PFSK-1 (cell line): ENCODE results near the gene CRKL. TPM values are rescaled to one million over a fixed set of nuclear protein-coding genes. Genes with fewer than 3 reads are reported as not detected.

ENCODE experiments used
- FOXP2 ChIP-seq: optimal IDR thresholded peaks from 2 replicates; pipeline ENCODE3; 2011; ENCODE audit warnings: borderline replicate concordance, control low read depth, inconsistent platforms; ENCODE audit not compliant: insufficient read depth; ENCODE audit errors: extremely low read length, extremely low read depth
- POLR2AphosphoS5 ChIP-seq: IDR thresholded peaks from 2 replicates; pipeline ENCODE4 v1.6.1; 2012; ENCODE audit warnings: low read depth, mild to moderate bottlenecking, control low read depth, low read length, moderate library complexity
- REST ChIP-seq, 2 experiments: IDR thresholded peaks; 2 replicates each; pipeline versions ENCODE4 v1.6.1 to v1.8.0; 2011 to 2012; ENCODE audit warnings: low read depth in 2 of 2, low read length in 2 of 2, control low read depth in 1 of 2, inconsistent platforms in 1 of 2, mild to moderate bottlenecking in 1 of 2, moderate library complexity in 1 of 2; ENCODE audit not compliant: insufficient read depth in 1 of 2
- SIN3A ChIP-seq: IDR thresholded peaks from 2 replicates; pipeline ENCODE4 v1.6.1; 2012; ENCODE audit warnings: mild to moderate bottlenecking, low read length, moderate library complexity, borderline replicate concordance; ENCODE audit not compliant: insufficient read depth
- TAF1 ChIP-seq: IDR thresholded peaks from 2 replicates; pipeline ENCODE4 v1.6.1; 2012; ENCODE audit warnings: low read length, control low read depth, borderline replicate concordance; ENCODE audit not compliant: insufficient read depth
- polyA plus RNA-seq: library from polyadenylated mRNA; unstranded; fragments of >200 nt; gene quantifications from one replicate; pipeline ENCODE4 v1.2.1, GENCODE V29; 2012; ENCODE audit warnings: low read depth, missing spikeins; ENCODE audit not compliant: insufficient read length

Gene CRKL, protein sequence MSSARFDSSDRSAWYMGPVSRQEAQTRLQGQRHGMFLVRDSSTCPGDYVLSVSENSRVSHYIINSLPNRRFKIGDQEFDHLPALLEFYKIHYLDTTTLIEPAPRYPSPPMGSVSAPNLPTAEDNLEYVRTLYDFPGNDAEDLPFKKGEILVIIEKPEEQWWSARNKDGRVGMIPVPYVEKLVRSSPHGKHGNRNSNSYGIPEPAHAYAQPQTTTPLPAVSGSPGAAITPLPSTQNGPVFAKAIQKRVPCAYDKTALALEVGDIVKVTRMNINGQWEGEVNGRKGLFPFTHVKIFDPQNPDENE
- 23.4 TPM for polyA plus RNA-seq

DNA sequence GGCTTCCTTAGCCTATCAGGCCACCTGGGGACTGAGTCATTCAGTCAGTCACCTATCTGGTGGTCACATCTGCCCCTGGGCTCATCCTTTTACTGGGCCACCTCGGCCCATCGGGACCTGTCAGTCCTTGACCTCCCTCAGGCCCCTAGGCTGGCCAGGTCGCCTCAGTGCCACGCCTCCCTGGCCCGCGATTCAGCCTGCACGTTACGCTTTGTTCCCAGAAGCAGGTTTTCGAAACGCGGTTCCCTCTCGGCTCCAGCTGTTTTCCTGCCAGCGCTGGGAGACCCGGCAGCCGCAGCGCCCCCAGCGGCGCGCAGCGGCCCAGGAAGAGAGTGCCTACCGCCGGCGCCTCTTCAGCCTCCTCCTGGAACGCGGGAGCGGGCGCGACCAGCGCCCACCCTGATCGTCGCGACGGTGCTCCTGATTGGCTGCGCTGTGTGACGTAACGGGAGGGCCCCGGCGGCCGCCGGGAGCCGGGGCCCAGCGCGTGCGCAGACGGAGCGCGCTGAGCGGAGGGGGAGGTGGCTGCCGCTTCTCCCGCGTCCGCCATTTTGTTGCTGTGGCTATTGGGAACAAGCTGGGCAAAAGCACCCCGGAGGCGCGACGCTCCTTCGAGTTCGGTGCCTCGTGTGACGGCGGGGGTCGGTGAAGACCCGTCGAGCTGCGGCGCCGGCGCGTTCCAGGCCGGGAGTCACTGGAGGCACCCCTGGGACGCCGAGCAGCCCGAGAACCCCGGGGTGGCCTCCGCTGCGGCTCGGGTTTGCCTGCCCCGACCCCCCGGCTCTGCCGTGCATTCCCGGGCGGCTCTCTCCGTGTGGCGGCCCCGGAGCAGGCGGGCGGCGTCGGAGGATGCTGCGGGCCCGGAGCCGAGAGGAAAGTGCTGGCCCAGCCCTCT, at the start of gene CRKL:
Gene CRKL (plus strand): TSS at position 492 of the 895 bp plus-strand sequence. CDS start 528 bp downstream, outside the sequence.
- TF ChIP-seq POLR2AphosphoS5: peak; percentile 77
- no peak for TF ChIP-seq REST (IDR thresholded peaks at IDR 0.05; ENCODE audit: insufficient read depth in 1 of 2, low read depth in 2 of 2, low read length in 2 of 2)
- TF ChIP-seq TAF1: peak; percentile 88
- TF ChIP-seq FOXP2: peak; percentile 77
- peak; percentile 87; the same call in 1 of the 2 replicates for TF ChIP-seq SIN3A

DNA sequence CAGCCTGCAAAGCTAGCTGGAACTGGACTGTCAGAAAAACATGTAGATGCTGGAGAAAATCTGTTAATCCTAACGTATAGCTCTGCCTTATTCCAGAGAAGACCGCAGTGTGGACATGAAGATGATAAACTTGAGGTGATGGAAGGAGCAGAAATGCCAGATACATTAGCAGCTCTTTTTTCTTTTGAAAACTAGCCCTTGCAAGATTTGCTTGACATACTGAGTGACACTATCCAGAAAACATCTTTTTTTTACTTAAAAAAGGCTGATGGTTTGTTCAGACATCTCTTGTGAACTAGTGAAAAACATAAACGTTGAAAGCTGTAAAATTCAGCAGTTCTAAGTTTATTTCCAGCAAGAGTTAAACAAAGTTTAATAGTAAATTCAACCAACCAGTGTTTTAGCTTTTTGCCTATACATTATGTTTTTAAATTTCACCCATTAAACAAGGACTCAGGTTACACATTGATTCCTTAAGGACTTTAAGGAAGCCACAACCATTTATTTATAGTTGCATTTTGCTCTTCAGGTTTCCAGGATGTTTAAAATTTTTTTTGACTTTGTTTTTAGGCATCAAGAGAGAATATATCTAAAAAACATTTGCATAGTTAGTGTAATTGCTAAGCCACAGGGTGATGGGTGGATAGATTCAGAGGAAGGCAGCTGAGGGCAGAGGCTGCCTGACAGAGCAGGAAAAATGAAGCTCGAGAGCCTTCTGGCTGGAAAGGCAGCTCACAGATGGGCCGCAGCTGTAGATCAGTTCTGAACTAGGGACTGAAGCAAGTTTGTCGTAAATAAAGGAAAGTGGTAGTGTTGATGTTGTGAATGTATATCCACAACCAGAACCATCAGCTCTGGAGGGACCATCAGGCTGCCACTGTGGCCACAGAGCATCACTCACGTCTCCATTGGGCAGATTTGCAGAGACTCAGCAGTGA, 48.9 kb upstream of the CRKL start:
- TF ChIP-seq FOXP2 (no peak), POLR2AphosphoS5 (no peak), REST (IDR thresholded peaks at IDR 0.05; ENCODE audit: insufficient read depth in 1 of 2, low read depth in 2 of 2, low read length in 2 of 2) (no peak), TAF1 (no peak), SIN3A (no peak)

DNA sequence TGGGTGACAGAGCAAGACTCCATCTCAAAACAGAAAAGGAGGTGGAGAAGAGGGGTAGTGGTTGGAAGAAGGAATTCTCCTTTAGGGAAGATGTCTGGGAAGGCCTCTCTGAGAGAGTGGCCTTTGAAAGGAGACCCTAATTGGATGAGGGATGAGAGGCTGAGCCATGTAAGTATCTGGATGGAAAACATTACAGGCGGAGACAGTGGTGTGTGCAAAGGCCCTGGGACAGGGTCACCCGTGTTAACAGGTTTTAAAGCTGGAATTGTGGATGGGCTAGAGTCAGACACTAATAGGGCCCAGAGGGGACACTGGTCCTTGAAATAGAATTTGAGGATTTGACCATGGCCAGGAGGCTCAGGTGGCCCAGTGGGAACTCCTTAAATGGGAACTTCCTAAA, 48.0 kb upstream of the CRKL start:
- no peak for TF ChIP-seq REST (IDR thresholded peaks at IDR 0.05; ENCODE audit: insufficient read depth in 1 of 2, low read depth in 2 of 2, low read length in 2 of 2)
- TF ChIP-seq FOXP2: no peak

- TF ChIP-seq POLR2AphosphoS5: no peak
- TF ChIP-seq TAF1: no peak
- no peak for TF ChIP-seq FOXP2
- no peak for TF ChIP-seq SIN3A
- TF ChIP-seq REST (IDR thresholded peaks at IDR 0.05; ENCODE audit: insufficient read depth in 1 of 2, low read depth in 2 of 2, low read length in 2 of 2): no peak
Observed at GRCh38 chr22:20873214-20873613, 44.0 kb upstream of the CRKL start.
